Naive thymus-derived CD8-positive, alpha-beta T cell (primary cell): ENCODE results near the gene UGGT2. TPM values are rescaled to one million over a fixed set of nuclear protein-coding genes. Genes with fewer than 3 reads are reported as not detected.
"Not testable (repeated sequence)": the region's sequence is repeated elsewhere in the genome, so short reads cannot be mapped to it uniquely, and the experiment has no call there.

Experiments
- ATAC-seq, 2 donors: fragments of 150-1000 bp; cut with Tn5 transposase in 1 of 2; sonication (Bioruptor Pico), chemical (Tn5 transposase) in 1 of 2; 1 replicate in 1 of 2; 2 replicates in 1 of 2; pipeline ENCODE4 v1.10.0; 2021; ENCODE audit warnings: mild to moderate bottlenecking in 2 of 2, moderate library complexity in 2 of 2
- POLR2A ChIA-PET: fragments of 350-600 bp; sonication (Branson Sonifier 250); formaldehyde crosslinking; loops from one replicate; lab custom pipeline; 2021; ENCODE audit warnings: antibody characterized with exemption; lab: Charles Lee
- DNase-seq, 10 donors: peaks; one replicate each; pipeline versions ENCODE4 v3.0.0 to v3.0.0-alpha.2; 2020 to 2022
- H3K27ac Mint-ChIP-seq, 10 donors: one replicate each; pipeline ENCODE4 v1.8.0; 2020 to 2022; ENCODE audit warnings: mild to moderate bottlenecking in 10 of 10, mixed read lengths in 10 of 10, moderate library complexity in 4 of 10, inconsistent platforms in 1 of 10
- H3K27me3 Mint-ChIP-seq, 5 donors: one replicate each; pipeline ENCODE4 v1.8.0; 2021 to 2022; ENCODE audit warnings: mixed read lengths in 5 of 5
- H3K36me3 Mint-ChIP-seq, 3 donors: one replicate each; pipeline ENCODE4 v1.8.0; 2020 to 2022; ENCODE audit warnings: mixed read lengths in 3 of 3, mild to moderate bottlenecking in 2 of 3, inconsistent platforms in 1 of 3
- H3K4me1 Mint-ChIP-seq, 4 donors: one replicate each; pipeline ENCODE4 v1.8.0; 2021 to 2022; ENCODE audit warnings: mixed read lengths in 4 of 4
- H3K4me3 Mint-ChIP-seq, 10 donors: one replicate each; pipeline ENCODE4 v1.8.0; 2020 to 2022; ENCODE audit warnings: mild to moderate bottlenecking in 10 of 10, mixed read lengths in 10 of 10, moderate library complexity in 6 of 10, inconsistent platforms in 1 of 10
- H3K9me3 Mint-ChIP-seq, 9 donors: one replicate each; pipeline ENCODE4 v1.8.0; 2020 to 2022; ENCODE audit warnings: mixed read lengths in 9 of 9, mild to moderate bottlenecking in 3 of 9, inconsistent platforms in 1 of 9, moderate library complexity in 1 of 9
- polyA plus RNA-seq, 3 donors: library from polyadenylated mRNA; unstranded; fragments of 300-500 nt; fragmentation: Illumina TruSeq; gene quantifications; one replicate each; pipeline ENCODE4 v1.2.3, GENCODE V29; 2021
- total RNA-seq, 8 experiments: library from RNA in 2 of 8; stranded (reverse) in 2 of 8; gene quantifications; one replicate each; pipeline ENCODE4 v1.2.3 and lab custom pipeline; 2021 to 2026

UGGT2 gene
- total and polyA plus RNA-seq, 5 experiments from 2014 or later: not detected

DNA sequence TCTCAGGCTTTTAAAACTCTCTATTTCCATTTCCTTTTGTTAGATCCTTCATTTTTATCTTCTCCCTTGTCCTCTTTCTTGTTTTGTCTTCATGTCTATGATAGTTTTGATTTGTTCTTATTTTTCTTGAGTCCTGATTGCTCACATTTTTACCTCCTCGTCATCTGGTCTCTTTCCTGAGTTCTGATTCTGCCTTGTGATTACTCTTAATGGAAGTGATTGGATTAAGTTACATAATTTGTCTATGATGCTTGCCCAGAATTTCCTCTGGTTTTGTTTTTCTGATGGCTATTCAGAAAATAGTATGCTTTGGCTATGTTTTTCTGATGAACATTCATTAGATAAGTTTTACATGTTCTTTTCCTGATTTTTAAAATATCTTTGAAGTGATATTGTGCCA, 273.7 kb downstream of the UGGT2 start:
- H3K4me3 Mint-ChIP-seq: no peak overlapping the region
- peaks cover 0 to 4% (median 2%) of the 10 kb centered on the region in 4 donors for H3K4me1 Mint-ChIP-seq
- H3K27me3 Mint-ChIP-seq: no peaks in the 10 kb centered on the region
- ATAC-seq (no peak), DNase-seq (no peak)
- peaks cover 0 to 3% (median 0%) of the 10 kb centered on the region in 9 donors for H3K9me3 Mint-ChIP-seq
- POLR2A ChIA-PET: no interaction called here
- no peak overlapping the region for H3K27ac Mint-ChIP-seq
- H3K36me3 Mint-ChIP-seq: peaks cover 15 to 50% (median 27%) of the 10 kb centered on the region in 3 donors

DNA sequence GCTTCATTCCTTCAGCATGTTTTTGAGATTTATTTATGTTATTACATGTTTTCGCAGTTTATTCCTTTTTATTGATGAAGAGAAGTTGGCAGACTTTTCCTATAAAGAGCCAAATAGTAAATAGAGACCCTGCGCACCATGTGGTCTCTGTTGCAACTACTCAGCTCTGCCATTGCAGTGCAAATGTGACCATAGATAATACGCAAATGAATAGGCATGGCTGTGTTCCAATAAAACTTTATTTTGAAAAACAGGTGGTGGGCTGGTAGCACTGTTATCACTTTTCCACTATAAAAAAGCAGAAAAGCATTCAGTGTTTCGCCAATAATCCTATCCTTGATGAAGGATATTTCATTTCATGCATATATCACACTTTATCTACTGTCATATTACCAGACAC, 281.3 kb downstream of the UGGT2 start:
- peaks cover 0 to 14% (median 4%) of the 10 kb centered on the region in 4 donors for H3K4me1 Mint-ChIP-seq
- H3K27me3 Mint-ChIP-seq: no peaks in the 10 kb centered on the region
- POLR2A ChIA-PET: no interaction called here
- no peak overlapping the region for H3K27ac Mint-ChIP-seq
- no peak for ATAC-seq
- H3K4me3 Mint-ChIP-seq: no peak overlapping the region
- peaks cover 0 to 58% (median 38%) of the 10 kb centered on the region in 3 donors for H3K36me3 Mint-ChIP-seq
- no peaks in the 10 kb centered on the region for H3K9me3 Mint-ChIP-seq
- DNase-seq: no peak

DNA sequence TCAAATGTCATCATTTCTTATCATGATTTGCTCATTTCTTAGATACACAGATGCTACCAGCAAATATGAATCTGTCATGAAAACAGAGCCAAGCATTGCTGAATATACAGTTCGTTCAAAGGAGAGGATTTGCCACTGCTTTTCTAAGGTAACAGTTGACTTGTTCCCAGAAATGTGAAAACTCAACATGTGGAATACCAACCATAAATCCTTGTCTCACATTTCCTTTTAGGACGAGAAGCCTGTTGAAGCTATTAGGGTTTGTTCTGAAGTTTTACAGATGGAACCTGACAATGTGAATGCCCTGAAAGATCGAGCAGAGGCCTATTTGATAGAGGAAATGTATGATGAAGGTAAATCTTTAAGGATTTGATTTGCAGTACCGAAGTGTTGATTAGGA, 289.6 kb downstream of the UGGT2 start:
- H3K27me3 Mint-ChIP-seq: no peaks in the 10 kb centered on the region
- DNase-seq (no peak), ATAC-seq (no peak)
- POLR2A ChIA-PET: no interaction called here
- no peak overlapping the region for H3K27ac Mint-ChIP-seq
- no peak overlapping the region for H3K4me3 Mint-ChIP-seq
- no peaks in the 10 kb centered on the region for H3K9me3 Mint-ChIP-seq
- no peaks in the 10 kb centered on the region for H3K4me1 Mint-ChIP-seq
- peaks cover 11 to 85% (median 28%) of the 10 kb centered on the region in 3 donors for H3K36me3 Mint-ChIP-seq

- POLR2A ChIA-PET, DNase-seq, H3K4me1 Mint-ChIP-seq, H3K9me3 Mint-ChIP-seq, ATAC-seq, H3K27me3 Mint-ChIP-seq, H3K4me3 Mint-ChIP-seq: not testable (repeated sequence)
- Mint-ChIP-seq H3K27ac (peak overlapping the region in 1 of 10 donors; percentile 3), H3K36me3 (peaks cover 11 to 83% (median 29%) of the 10 kb centered on the region in 3 donors)
Observed at GRCh38 chr13:95762626-95763025, 290.6 kb downstream of the UGGT2 start.

DNA sequence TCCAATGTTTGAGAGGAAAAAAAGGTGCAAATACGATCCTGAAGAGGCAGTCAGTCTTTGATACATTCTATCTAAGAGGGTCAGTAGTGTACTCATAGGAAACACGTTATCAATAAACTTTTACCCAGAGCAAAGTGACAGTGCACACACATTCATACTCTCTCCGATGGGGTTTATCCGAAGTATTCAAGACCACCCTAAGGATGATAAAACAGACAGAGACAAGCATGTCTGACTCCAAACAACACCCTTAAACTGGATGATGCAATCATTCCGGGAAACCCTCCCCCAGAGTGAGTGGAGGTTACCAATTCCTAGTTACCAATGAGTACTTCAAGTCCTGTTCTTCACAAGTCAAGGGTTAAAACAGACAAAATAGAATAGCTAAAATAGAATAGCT, 297.1 kb downstream of the UGGT2 start:
- no peak for DNase-seq
- H3K4me1 Mint-ChIP-seq: peaks cover 10 to 16% (median 14%) of the 10 kb centered on the region in 4 donors
- H3K9me3 Mint-ChIP-seq: peaks cover 0 to 5% (median 0%) of the 10 kb centered on the region in 9 donors
- H3K27me3 Mint-ChIP-seq: no peaks in the 10 kb centered on the region
- no peak overlapping the region for H3K4me3 Mint-ChIP-seq
- no peak for ATAC-seq
- H3K36me3 Mint-ChIP-seq: peaks cover 8 to 42% (median 14%) of the 10 kb centered on the region in 3 donors
- peak overlapping the region in 2 of 10 donors; percentile 35 to 54 for H3K27ac Mint-ChIP-seq
- POLR2A ChIA-PET: no interaction called here

GRCh38 chr13:95754069-95754468, 299.1 kb downstream of the UGGT2 start:
- Mint-ChIP-seq H3K9me3 (peaks cover 0 to 8% (median 0%) of the 10 kb centered on the region in 9 donors), H3K4me1 (peaks cover 14 to 21% (median 18%) of the 10 kb centered on the region in 4 donors), H3K36me3 (peaks cover 8 to 29% (median 19%) of the 10 kb centered on the region in 3 donors), H3K27me3 (no peaks in the 10 kb centered on the region), H3K27ac (peak overlapping the region in 1 of 10 donors; percentile 35), H3K4me3 (no peak overlapping the region)
- ATAC-seq (no peak), DNase-seq (no peak)
- POLR2A ChIA-PET: no interaction called here

- ATAC-seq: no peak
- Mint-ChIP-seq H3K9me3 (peaks cover 0 to 8% (median 0%) of the 10 kb centered on the region in 9 donors), H3K4me1 (peaks cover 12 to 22% (median 19%) of the 10 kb centered on the region in 4 donors), H3K27ac (no peak overlapping the region), H3K4me3 (no peak overlapping the region), H3K27me3 (no peaks in the 10 kb centered on the region), H3K36me3 (peaks cover 8 to 18% (median 15%) of the 10 kb centered on the region in 3 donors)
- DNase-seq: no peak
- POLR2A ChIA-PET: no interaction called here
Observed at GRCh38 chr13:95752677-95753076, 300.5 kb downstream of the UGGT2 start.

Other genes with a start within 250 kb of the UGGT2 start
- not detected for gene HS6ST3, start 36.7 kb upstream of the UGGT2 start, total RNA-seq
- not detected for gene HS6ST3, start 36.7 kb upstream of the UGGT2 start, polyA plus RNA-seq